ENCODE measurements around the gene INPP5F.

DNA sequence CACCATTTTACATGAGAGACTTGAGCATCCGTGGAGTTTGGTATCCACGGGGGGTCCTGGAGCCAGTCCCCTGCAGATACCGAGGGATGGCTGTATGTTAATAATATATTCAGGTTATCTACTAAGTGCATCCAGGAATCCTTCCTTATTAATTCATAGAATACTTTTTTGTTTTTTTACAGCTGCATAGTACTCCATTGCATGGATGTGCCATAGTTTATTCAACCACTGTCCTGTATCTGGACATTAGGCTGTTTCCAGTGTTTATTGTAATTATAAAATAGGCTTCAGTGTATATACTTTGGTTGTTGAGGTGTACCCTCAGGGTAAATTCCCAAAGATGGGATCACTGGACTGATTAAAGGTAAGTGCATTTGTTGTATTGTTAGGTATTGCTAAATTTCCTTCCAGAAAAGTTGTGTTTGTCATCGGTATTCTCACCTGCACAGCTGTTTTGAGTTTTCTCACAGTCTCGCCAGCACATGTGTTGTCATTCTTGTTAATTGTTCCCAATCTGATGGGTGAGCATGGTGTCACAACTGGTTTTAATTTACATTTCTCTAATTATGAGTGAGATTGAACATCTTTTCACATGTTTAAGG lies 55.1 kb downstream of the INPP5F start:
- TF ChIP-seq, protein P1, sequence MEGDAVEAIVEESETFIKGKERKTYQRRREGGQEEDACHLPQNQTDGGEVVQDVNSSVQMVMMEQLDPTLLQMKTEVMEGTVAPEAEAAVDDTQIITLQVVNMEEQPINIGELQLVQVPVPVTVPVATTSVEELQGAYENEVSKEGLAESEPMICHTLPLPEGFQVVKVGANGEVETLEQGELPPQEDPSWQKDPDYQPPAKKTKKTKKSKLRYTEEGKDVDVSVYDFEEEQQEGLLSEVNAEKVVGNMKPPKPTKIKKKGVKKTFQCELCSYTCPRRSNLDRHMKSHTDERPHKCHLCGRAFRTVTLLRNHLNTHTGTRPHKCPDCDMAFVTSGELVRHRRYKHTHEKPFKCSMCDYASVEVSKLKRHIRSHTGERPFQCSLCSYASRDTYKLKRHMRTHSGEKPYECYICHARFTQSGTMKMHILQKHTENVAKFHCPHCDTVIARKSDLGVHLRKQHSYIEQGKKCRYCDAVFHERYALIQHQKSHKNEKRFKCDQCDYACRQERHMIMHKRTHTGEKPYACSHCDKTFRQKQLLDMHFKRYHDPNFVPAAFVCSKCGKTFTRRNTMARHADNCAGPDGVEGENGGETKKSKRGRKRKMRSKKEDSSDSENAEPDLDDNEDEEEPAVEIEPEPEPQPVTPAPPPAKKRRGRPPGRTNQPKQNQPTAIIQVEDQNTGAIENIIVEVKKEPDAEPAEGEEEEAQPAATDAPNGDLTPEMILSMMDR (IDR thresholded peaks at IDR 0.05) = no peak
- TF ChIP-seq POLR2A (IDR thresholded peaks at IDR 0.05) (no peak), POLR2AphosphoS5 (IDR thresholded peaks at IDR 0.05) (no peak), EP300 (IDR thresholded peaks at IDR 0.05) (no peak)

All from stomach (tissue), 4 donors.